Measurements from ENCODE around the gene PIGH.

DNA sequence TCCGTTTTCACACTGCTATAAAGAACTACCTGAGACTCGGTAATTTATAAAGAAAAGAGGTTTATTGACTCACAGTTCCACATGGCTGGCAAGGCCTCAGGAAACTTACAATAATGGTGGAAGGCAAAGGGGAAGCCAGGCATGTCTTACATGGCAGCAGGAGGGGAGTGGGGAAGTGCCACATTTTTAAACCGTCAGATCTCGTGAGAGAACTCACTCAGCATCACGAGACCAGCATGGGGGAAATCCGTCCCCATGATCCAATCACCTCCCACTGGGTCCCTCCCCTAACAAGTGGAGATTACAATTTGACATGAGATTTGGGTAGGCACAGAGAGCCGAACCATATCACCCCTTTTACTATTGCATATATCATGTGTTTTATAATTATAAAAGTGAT lies 2.0 kb upstream of the PIGH start:
- TF ChIP-seq POLR2AphosphoS5 (IDR thresholded peaks at IDR 0.05; ENCODE audit: low read depth, low read length) (no peak), POLR2A (IDR thresholded peaks at IDR 0.05; ENCODE audit: low read depth, low read length) (no peak)

Data from GM12892 (cell line).